ENCODE measurements around the gene ASH1L.
"Not testable (repeated sequence)": the region's sequence is repeated elsewhere in the genome, so short reads cannot be mapped to it uniquely, and the experiment has no call there.

Gene ASH1L

GRCh38 chr1:155499953-155500639 is 62.5 kb downstream of the ASH1L start:
- no peaks in the 10 kb centered on the region for H3K27me3 ChIP-seq (ENCODE audit: insufficient read depth, low read depth, severe bottlenecking)
- peaks cover 6% of the 10 kb centered on the region; the same call in 1 of the 2 replicates for H3K36me3 ChIP-seq
- DNase-seq, result no peak
- no peak overlapping the region for H3K27ac ChIP-seq
- no peak for TF ChIP-seq CTCF (IDR thresholded peaks at IDR 0.05; ENCODE audit: low read depth, low read length)
- no peak overlapping the region for H3K4me3 ChIP-seq (ENCODE audit: low read depth, low read length)
- no peaks in the 10 kb centered on the region for H3K9me3 ChIP-seq (ENCODE audit: severe bottlenecking)

- no peak for TF ChIP-seq CTCF (IDR thresholded peaks at IDR 0.05; ENCODE audit: low read depth, low read length)
- Histone ChIP-seq H3K27ac (no peak overlapping the region), H3K4me3 (ENCODE audit: low read depth, low read length) (no peak overlapping the region), H3K9me3 (ENCODE audit: severe bottlenecking) (no peaks in the 10 kb centered on the region), H3K36me3 (peaks cover 6% of the 10 kb centered on the region; the same call in 1 of the 2 replicates), H3K27me3 (ENCODE audit: insufficient read depth, low read depth, severe bottlenecking) (no peaks in the 10 kb centered on the region)
- no peak for DNase-seq
These were observed 63.3 kb downstream of the ASH1L start for GRCh38 chr1:155499263-155499662.

- DNase-seq; H3K27ac ChIP-seq; H3K9me3 ChIP-seq (ENCODE audit: severe bottlenecking): not testable (repeated sequence)
These were observed 69.0 kb downstream of the ASH1L start for GRCh38 chr1:155493595-155493994.

GRCh38 chr1:155488419-155488818 is 74.2 kb downstream of the ASH1L start:
- not testable (repeated sequence) for H3K36me3 ChIP-seq; H3K4me3 ChIP-seq (ENCODE audit: low read depth, low read length); DNase-seq; H3K9me3 ChIP-seq (ENCODE audit: severe bottlenecking); H3K27me3 ChIP-seq (ENCODE audit: insufficient read depth, low read depth, severe bottlenecking); H3K27ac ChIP-seq

More at GRCh38 chr1:155493595-155493994, 69.0 kb downstream of the ASH1L start:
- not testable (repeated sequence) for H3K36me3 ChIP-seq; H3K4me3 ChIP-seq (ENCODE audit: low read depth, low read length); H3K27me3 ChIP-seq (ENCODE audit: insufficient read depth, low read depth, severe bottlenecking)

GRCh38 chr1:155487541-155487940 is 75.1 kb downstream of the ASH1L start:
- no peak overlapping the region for H3K4me3 ChIP-seq (ENCODE audit: low read depth, low read length)
- H3K27me3 ChIP-seq (ENCODE audit: insufficient read depth, low read depth, severe bottlenecking), result no peaks in the 10 kb centered on the region
- no peak for DNase-seq
- no peak overlapping the region for H3K27ac ChIP-seq
- peaks cover 9% of the 10 kb centered on the region for H3K36me3 ChIP-seq
- TF ChIP-seq CTCF (IDR thresholded peaks at IDR 0.05; ENCODE audit: low read depth, low read length), result no peak
- no peaks in the 10 kb centered on the region for H3K9me3 ChIP-seq (ENCODE audit: severe bottlenecking)

- H3K27ac ChIP-seq; H3K27me3 ChIP-seq (ENCODE audit: insufficient read depth, low read depth, severe bottlenecking); DNase-seq; H3K9me3 ChIP-seq (ENCODE audit: severe bottlenecking); H3K4me3 ChIP-seq (ENCODE audit: low read depth, low read length): not testable (repeated sequence)
- H3K36me3 ChIP-seq, result peaks cover 15% of the 10 kb centered on the region
These were observed 75.7 kb downstream of the ASH1L start for GRCh38 chr1:155486952-155487351.

- Histone ChIP-seq H3K9me3 (ENCODE audit: severe bottlenecking) (no peaks in the 10 kb centered on the region), H3K27ac (no peak overlapping the region)
These were observed 76.7 kb downstream of the ASH1L start for GRCh38 chr1:155485945-155486344.

More at GRCh38 chr1:155485945-155486344, 76.7 kb downstream of the ASH1L start:
- Histone ChIP-seq H3K36me3 (peaks cover 25% of the 10 kb centered on the region), H3K4me3 (ENCODE audit: low read depth, low read length) (no peak overlapping the region), H3K27me3 (ENCODE audit: insufficient read depth, low read depth, severe bottlenecking) (no peaks in the 10 kb centered on the region)
- TF ChIP-seq CTCF (IDR thresholded peaks at IDR 0.05; ENCODE audit: low read depth, low read length), result no peak
- no peak for DNase-seq
